A673 (cell line): ENCODE results near the gene RAB36. TPM values are rescaled to one million over a fixed set of nuclear protein-coding genes. Genes with fewer than 3 reads are reported as not detected.

Experiments used
- BruUV-seq: library from RNA; stranded (reverse); fragments of 400-500 nt; replicated peaks from 2 replicates; lab custom pipeline; 2021; lab: Mats Ljungman, UMichigan
- CTCF ChIA-PET: fragments of 300-600 bp; sonication (Branson Sonifier 250); formaldehyde crosslinking; loops from one replicate; lab custom pipeline; 2022; ENCODE audit warnings: antibody characterized with exemption; lab: Charles Lee
- POLR2A ChIA-PET: fragments of 300-600 bp; sonication (Branson Sonifier 250); formaldehyde crosslinking; loops from one replicate; lab custom pipeline; 2022; ENCODE audit warnings: antibody characterized with exemption; ENCODE audit not compliant: low non-redundant PET; lab: Charles Lee
- DNase-seq: peaks from one replicate; pipeline ENCODE4 v3.0.0-alpha.2; 2015; ENCODE audit warnings: low spot score
- H3K27ac ChIP-seq: fragments of 200-600 bp; sonication (generic); 2 replicates; pipeline ENCODE4 v1.5.1; 2016; ENCODE audit warnings: mixed run types, low read depth, mild to moderate bottlenecking, mixed read lengths, antibody characterized with exemption, low read length; ENCODE audit not compliant: poor library complexity, severe bottlenecking
- H3K27me3 ChIP-seq: fragments of 200-600 bp; sonication (generic); replicated peaks from 2 replicates; pipeline ENCODE4 v1.6.1; 2017; ENCODE audit warnings: mixed run types, low read depth, mild to moderate bottlenecking, mixed read lengths, antibody characterized with exemption, low read length; ENCODE audit not compliant: insufficient read depth, poor library complexity
- H3K36me3 ChIP-seq: fragments of 200-600 bp; sonication (generic); 2 replicates; pipeline ENCODE4 v1.6.1; 2016; ENCODE audit warnings: mixed run types, mild to moderate bottlenecking, mixed read lengths, antibody characterized with exemption, low read length; ENCODE audit not compliant: insufficient read depth, poor library complexity, severe bottlenecking
- H3K4me1 ChIP-seq: fragments of 200-600 bp; sonication (generic); 2 replicates; pipeline ENCODE4 v1.6.1; 2017; ENCODE audit warnings: mixed run types, mild to moderate bottlenecking, mixed read lengths, antibody characterized with exemption, low read length; ENCODE audit not compliant: insufficient read depth, poor library complexity, severe bottlenecking
- H3K4me3 ChIP-seq: fragments of 200-600 bp; sonication (generic); 2 replicates; pipeline ENCODE4 v1.5.1; 2016; ENCODE audit warnings: low read depth, mixed run types, mild to moderate bottlenecking, mixed read lengths, low read length; ENCODE audit not compliant: poor library complexity, severe bottlenecking
- H3K9me3 ChIP-seq: fragments of 200-600 bp; sonication (generic); 2 replicates; pipeline ENCODE4 v1.6.1; 2016; ENCODE audit warnings: mixed run types, low read depth, mild to moderate bottlenecking, mixed read lengths, antibody characterized with exemption, low read length; ENCODE audit not compliant: poor library complexity, severe bottlenecking
- CTCF ChIP-seq: fragments of 300-800, 200-600 bp; sonication (generic); conservative IDR thresholded peaks from 2 replicates; pipeline ENCODE4 v1.5.1; 2017; ENCODE audit warnings: low read depth, mild to moderate bottlenecking, antibody characterized with exemption, low read length, moderate library complexity, mixed read lengths
- EZH2 ChIP-seq: fragments of 200-600 bp; sonication (generic); IDR thresholded peaks from 2 replicates; pipeline ENCODE4 v1.6.1; 2017; ENCODE audit warnings: borderline replicate concordance, low read depth, mild to moderate bottlenecking, mixed read lengths, antibody characterized with exemption, low read length; ENCODE audit not compliant: poor library complexity, severe bottlenecking
- intact Hi-C: fragments of 100-400 bp; cut with micrococcal nuclease; formaldehyde crosslinking; loops from one replicate; pipeline ENCODE4 v1.10.0; 2022; ENCODE audit not compliant: unreplicated experiment
- total RNA-seq: library from RNA; stranded (reverse); gene quantifications from 2 replicates; pipeline ENCODE4 v1.2.3, GENCODE V29; 2021

Gene RAB36
- total RNA-seq, 1 experiment from 2014 or later: 4.1 TPM

GRCh38 chr22:23176645-23177027, 31.4 kb downstream of the RAB36 start:
- Histone ChIP-seq H3K36me3 (no peaks in the 10 kb centered on the region), H3K4me3 (no peak overlapping the region), H3K4me1 (peaks cover 22% of the 10 kb centered on the region), H3K27ac (no peak overlapping the region), H3K9me3 (no peaks in the 10 kb centered on the region), H3K27me3 (no peaks in the 10 kb centered on the region)
- ChIA-PET POLR2A (no interaction called here), CTCF (interaction anchor here (2.9 kb wide), 1 partner anchor 105 kb away, joined by 41 read pairs; no protein-coding TSS in a partner anchor)
- BruUV-seq: no TSS peak
- intact Hi-C loops: loop anchor here (5.0 kb wide), 1 partner anchor 211 kb away; no protein-coding TSS in a partner anchor
- TF ChIP-seq EZH2 (no peak), CTCF (no peak)
- DNase-seq: no peak

- BruUV-seq: no TSS peak
- no peaks in the 10 kb centered on the region for H3K9me3 ChIP-seq
- H3K27me3 ChIP-seq: no peaks in the 10 kb centered on the region
- CTCF ChIA-PET: interaction anchor here (2.9 kb wide), 1 partner anchor 105 kb away, joined by 41 read pairs; no protein-coding TSS in a partner anchor
- peaks cover 26% of the 10 kb centered on the region for H3K4me1 ChIP-seq
- H3K36me3 ChIP-seq: peaks cover 4% of the 10 kb centered on the region
- no peak overlapping the region for H3K4me3 ChIP-seq
- DNase-seq: no peak
- POLR2A ChIA-PET: no interaction called here
- no peak overlapping the region for H3K27ac ChIP-seq
- TF ChIP-seq CTCF: no peak
- no peak for TF ChIP-seq EZH2
- intact Hi-C loops: loop anchor here (5.0 kb wide), 1 partner anchor 210 kb away; no protein-coding TSS in a partner anchor
Observed at GRCh38 chr22:23177197-23177596, 31.9 kb downstream of the RAB36 start.

- H3K9me3 ChIP-seq: no peaks in the 10 kb centered on the region
- TF ChIP-seq EZH2: no peak
- peak; percentile 96 for TF ChIP-seq CTCF
- peak; percentile 79 for DNase-seq
- H3K4me1 ChIP-seq: peaks cover 39% of the 10 kb centered on the region
- no TSS peak for BruUV-seq
- peaks cover 4% of the 10 kb centered on the region for H3K36me3 ChIP-seq
- CTCF ChIA-PET: interaction anchor here (0.6 to 2.9 kb wide), 9 partner anchors 33 to 414 kb away, joined by 3 to 41 read pairs (median 3); no protein-coding TSS in a partner anchor
- H3K4me3 ChIP-seq: no peak overlapping the region
- POLR2A ChIA-PET: interaction anchor here (0.5 kb wide), 2 partner anchors 11 to 21 kb away, joined by 3 read pairs; no protein-coding TSS in a partner anchor
- H3K27me3 ChIP-seq: no peaks in the 10 kb centered on the region
- intact Hi-C loops: loop anchor here (1.0 to 5.0 kb wide), 3 partner anchors 62 to 209 kb away; no protein-coding TSS in a partner anchor
- H3K27ac ChIP-seq: no peak overlapping the region
Observed at GRCh38 chr22:23178512-23179254, 33.4 kb downstream of the RAB36 start.
